GM12875 (cell line): ENCODE measurements around the gene JAK3.

Source experiments
- H3K4me3 ChIP-seq: one replicate; pipeline ENCODE4 v1.5.1; 2011; ENCODE audit warnings: low read depth, low read length, control low read depth
- TF ChIP-seq, protein P1 (sequence below): IDR thresholded peaks from 2 replicates; pipeline ENCODE4 v1.5.1; 2011; ENCODE audit warnings: low read depth, mild to moderate bottlenecking, control low read depth, inconsistent platforms, low read length, moderate library complexity, borderline replicate concordance; ENCODE audit not compliant: insufficient read depth

The JAK3 gene

DNA sequence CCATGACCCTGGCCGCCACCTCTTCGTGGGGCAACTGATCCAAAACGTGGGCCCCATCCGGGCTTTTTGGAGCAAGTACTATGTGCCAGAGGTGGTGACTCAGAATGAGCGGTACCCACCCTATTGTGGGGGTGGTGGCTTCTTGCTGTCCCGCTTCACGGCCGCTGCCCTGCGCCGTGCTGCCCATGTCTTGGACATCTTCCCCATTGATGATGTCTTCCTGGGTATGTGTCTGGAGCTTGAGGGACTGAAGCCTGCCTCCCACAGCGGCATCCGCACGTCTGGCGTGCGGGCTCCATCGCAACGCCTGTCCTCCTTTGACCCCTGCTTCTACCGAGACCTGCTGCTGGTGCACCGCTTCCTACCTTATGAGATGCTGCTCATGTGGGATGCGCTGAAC, 36.1 kb downstream of the JAK3 start:
- TF ChIP-seq, protein P1, sequence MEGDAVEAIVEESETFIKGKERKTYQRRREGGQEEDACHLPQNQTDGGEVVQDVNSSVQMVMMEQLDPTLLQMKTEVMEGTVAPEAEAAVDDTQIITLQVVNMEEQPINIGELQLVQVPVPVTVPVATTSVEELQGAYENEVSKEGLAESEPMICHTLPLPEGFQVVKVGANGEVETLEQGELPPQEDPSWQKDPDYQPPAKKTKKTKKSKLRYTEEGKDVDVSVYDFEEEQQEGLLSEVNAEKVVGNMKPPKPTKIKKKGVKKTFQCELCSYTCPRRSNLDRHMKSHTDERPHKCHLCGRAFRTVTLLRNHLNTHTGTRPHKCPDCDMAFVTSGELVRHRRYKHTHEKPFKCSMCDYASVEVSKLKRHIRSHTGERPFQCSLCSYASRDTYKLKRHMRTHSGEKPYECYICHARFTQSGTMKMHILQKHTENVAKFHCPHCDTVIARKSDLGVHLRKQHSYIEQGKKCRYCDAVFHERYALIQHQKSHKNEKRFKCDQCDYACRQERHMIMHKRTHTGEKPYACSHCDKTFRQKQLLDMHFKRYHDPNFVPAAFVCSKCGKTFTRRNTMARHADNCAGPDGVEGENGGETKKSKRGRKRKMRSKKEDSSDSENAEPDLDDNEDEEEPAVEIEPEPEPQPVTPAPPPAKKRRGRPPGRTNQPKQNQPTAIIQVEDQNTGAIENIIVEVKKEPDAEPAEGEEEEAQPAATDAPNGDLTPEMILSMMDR: no peak
- H3K4me3 ChIP-seq: no peak overlapping the region

DNA sequence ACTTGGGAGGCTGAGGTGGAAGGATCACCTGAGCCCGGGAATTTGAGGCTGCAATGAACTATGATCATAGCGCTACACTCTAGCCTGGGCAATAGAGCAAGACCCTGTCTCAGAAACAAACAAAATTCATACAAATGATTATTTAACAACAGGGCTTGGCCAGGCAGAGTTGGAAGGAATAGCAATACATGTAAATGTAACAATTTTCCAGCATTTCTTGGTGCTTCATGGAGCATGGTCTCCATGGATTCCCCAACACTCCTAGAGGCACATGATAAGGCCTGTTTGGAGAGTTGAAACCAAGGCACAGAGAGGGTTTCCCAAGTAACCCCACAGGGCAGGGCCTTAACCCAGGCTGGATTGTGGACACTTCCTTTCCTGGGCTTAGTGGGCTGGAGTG, 36.7 kb downstream of the JAK3 start:
- TF ChIP-seq, protein P1: no peak

DNA sequence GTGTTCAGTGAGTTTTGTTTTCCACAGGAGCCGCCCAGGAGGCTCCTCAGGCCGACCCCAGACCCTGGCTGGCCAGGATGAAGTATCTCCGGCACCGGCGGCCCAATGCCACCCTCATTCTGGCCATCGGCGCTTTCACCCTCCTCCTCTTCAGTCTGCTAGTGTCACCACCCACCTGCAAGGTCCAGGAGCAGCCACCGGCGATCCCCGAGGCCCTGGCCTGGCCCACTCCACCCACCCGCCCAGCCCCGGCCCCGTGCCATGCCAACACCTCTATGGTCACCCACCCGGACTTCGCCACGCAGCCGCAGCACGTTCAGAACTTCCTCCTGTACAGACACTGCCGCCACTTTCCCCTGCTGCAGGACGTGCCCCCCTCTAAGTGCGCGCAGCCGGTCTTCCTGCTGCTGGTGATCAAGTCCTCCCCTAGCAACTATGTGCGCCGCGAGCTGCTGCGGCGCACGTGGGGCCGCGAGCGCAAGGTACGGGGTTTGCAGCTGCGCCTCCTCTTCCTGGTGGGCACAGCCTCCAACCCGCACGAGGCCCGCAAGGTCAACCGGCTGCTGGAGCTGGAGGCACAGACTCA, 40.0 kb downstream of the JAK3 start:
- H3K4me3 ChIP-seq: no peak overlapping the region
- TF ChIP-seq, protein P1: no peak

More for the DNA sequence above, 36.7 kb downstream of the JAK3 start:
- H3K4me3 ChIP-seq: no peak overlapping the region

DNA sequence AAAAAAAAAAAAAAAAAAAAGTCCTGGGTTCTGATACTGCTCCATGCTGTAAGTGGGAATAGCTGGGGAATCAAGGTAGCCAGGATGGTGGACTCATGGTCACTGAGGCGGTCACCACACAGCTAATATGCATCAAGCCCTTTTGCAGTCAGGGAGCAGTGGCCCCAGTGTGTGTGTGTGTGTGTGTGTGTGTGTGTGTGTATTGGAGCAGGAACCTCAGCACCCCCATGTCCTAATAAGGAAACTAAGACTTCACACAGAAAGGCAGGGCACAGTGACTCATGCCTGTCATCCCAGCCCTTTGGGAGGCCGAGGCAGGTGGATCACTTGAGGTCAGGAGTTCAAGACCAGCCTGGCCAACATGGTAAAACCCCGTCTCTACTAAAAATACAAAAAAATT, 40.8 kb downstream of the JAK3 start:
- TF ChIP-seq, protein P1: no peak
- H3K4me3 ChIP-seq: no peak overlapping the region

DNA sequence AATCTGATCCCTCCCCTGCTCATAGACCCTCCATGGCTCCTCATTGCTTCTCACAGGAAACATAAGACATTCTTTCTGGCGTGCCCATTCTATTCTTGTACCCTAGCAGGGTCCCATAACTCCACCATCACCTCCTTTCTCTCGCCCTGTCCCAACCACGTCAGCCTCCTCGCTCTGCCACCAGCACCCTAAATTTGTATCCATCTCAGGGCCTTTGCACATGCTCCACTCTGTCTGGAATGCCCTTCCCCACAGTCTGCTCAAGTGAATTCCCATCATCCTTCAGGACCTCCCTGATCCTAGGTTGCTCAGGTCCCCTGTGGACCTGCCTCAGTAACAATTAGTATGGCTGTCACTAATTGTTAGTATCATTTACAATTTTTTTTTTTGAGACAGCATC, 42.4 kb downstream of the JAK3 start:
- no peak overlapping the region for H3K4me3 ChIP-seq
- TF ChIP-seq, protein P1: no peak

DNA sequence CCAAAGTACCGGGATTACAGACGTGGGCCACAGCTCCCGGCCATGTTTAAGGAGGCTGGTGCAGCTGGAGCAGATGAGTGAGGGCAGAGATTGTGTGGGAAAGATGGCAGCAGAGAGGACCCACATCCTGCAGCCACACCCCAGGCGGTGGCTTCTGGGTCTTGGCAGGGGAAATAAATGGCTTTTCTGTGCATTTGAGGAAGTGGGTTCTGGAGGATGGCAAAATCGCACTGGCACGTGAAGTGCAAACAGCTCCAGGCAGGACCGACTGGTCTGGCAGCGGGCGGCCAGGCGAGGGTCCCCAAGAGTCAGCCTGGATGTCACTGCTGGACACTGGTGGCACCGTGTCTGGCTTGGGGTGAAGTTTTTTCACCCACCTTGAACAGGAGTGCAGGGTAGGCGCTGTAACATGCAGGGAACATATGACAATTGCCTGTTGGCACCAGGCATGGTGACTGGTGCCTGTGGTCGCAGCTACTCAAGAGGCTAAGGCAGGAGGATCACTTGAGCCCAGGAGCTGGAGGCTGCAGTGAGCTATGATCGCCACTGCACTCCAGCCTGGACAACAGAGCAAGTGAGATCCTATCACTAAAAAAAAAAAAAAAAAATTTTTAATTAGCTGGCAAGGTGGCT, 44.4 kb downstream of the JAK3 start:
- TF ChIP-seq, protein P1: no peak
- no peak overlapping the region for H3K4me3 ChIP-seq
